ENCODE measurements around the gene SESTD1.
"Not testable (repeated sequence)": the region's sequence is repeated elsewhere in the genome, so short reads cannot be mapped to it uniquely, and the experiment has no call there.

Gene SESTD1

GRCh38 chr2:179106342-179106675 is 158.3 kb downstream of the SESTD1 start:
- no peak for DNase-seq (ENCODE audit: low read depth in 2 of 2)

GRCh38 chr2:179104736-179105135 is 159.9 kb downstream of the SESTD1 start:
- DNase-seq (ENCODE audit: low read depth in 2 of 2) = no peak

- DNase-seq (ENCODE audit: low read depth in 2 of 2) = no peak
Measured at GRCh38 chr2:179098080-179098689, 166.4 kb downstream of the SESTD1 start.

- DNase-seq (ENCODE audit: low read depth in 2 of 2) = no peak
Measured at GRCh38 chr2:179097131-179097530, 167.5 kb downstream of the SESTD1 start.

- DNase-seq (ENCODE audit: low read depth in 2 of 2) = no peak
Measured at GRCh38 chr2:179096090-179096489, 168.5 kb downstream of the SESTD1 start.

GRCh38 chr2:179092912-179093311 is 171.7 kb downstream of the SESTD1 start:
- not testable (repeated sequence) for DNase-seq (ENCODE audit: low read depth in 2 of 2)

GRCh38 chr2:179082697-179083096 is 181.9 kb downstream of the SESTD1 start:
- no peak for DNase-seq (ENCODE audit: low read depth in 2 of 2)

GRCh38 chr2:179081954-179082353 is 182.7 kb downstream of the SESTD1 start:
- no peak for DNase-seq (ENCODE audit: low read depth in 2 of 2)

- DNase-seq (ENCODE audit: low read depth in 2 of 2) = no peak
Measured at GRCh38 chr2:179072527-179072926, 192.1 kb downstream of the SESTD1 start.

- no peak for DNase-seq (ENCODE audit: low read depth in 2 of 2)
Measured at GRCh38 chr2:179071810-179072355, 192.7 kb downstream of the SESTD1 start.

GRCh38 chr2:179070895-179071294 is 193.7 kb downstream of the SESTD1 start:
- DNase-seq (ENCODE audit: low read depth in 2 of 2) = no peak

- DNase-seq (ENCODE audit: low read depth in 2 of 2) = no peak
Measured at GRCh38 chr2:179069685-179070084, 194.9 kb downstream of the SESTD1 start.

GRCh38 chr2:179068991-179069643 is 195.5 kb downstream of the SESTD1 start:
- no peak for DNase-seq (ENCODE audit: low read depth in 2 of 2)

- DNase-seq (ENCODE audit: low read depth in 2 of 2) = no peak
Measured at GRCh38 chr2:179059026-179059700, 205.5 kb downstream of the SESTD1 start.

- no peak for DNase-seq (ENCODE audit: low read depth in 2 of 2)
Measured at GRCh38 chr2:179057737-179058136, 206.9 kb downstream of the SESTD1 start.

- DNase-seq (ENCODE audit: low read depth in 2 of 2) = not testable (repeated sequence)
Measured at GRCh38 chr2:179053568-179053967, 211.1 kb downstream of the SESTD1 start.
